ENCODE results near the gene PMIS2.

Gene PMIS2

GRCh38 chr19:35585848-35586247 is at the start of gene PMIS2:
PMIS2 (plus strand) TSS chr19:35586173; CDS start chr19:35586260, 87 bp downstream.
- no peak within 1 kb of the TSS for H3K27ac ChIP-seq
- H3K4me3 ChIP-seq: no peak within 1 kb of the TSS

GRCh38 chr19:35539314-35539713 is 46.7 kb upstream of the PMIS2 start:
- Histone ChIP-seq H3K27ac (no peak overlapping the region), H3K4me3 (no peak overlapping the region)

DNA sequence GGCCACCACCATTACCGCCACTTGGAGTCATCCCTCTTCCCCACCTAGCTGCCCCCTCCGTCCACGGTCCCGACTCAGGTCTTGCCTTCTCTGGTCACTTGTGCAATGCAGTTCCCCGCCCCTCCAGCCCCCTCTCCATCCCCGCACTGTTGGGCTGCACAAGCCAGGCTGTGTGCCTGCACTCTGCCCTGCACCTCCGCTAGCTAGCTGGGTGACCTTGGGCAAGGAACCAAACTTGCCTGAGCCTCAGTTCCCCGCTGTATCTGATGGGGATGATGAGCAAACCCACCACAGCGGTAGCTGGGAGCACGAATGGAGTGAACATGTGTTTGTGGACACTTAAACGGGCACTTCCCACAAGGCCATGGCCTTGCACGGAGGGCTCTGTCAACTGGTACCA is 46.1 kb upstream of the PMIS2 start:
- H3K4me3 ChIP-seq: no peak overlapping the region
- H3K27ac ChIP-seq: no peak overlapping the region

GRCh38 chr19:35540356-35540927 is 45.5 kb upstream of the PMIS2 start:
- H3K27ac ChIP-seq: no peak overlapping the region
- H3K4me3 ChIP-seq: no peak overlapping the region

GRCh38 chr19:35542209-35542608 is 43.8 kb upstream of the PMIS2 start:
- H3K27ac ChIP-seq: no peak overlapping the region

GRCh38 chr19:35543280-35544109 is 42.5 kb upstream of the PMIS2 start:
- Histone ChIP-seq H3K27ac (no peak overlapping the region), H3K4me3 (no peak overlapping the region)

More at GRCh38 chr19:35542209-35542608, 43.8 kb upstream of the PMIS2 start:
- H3K4me3 ChIP-seq: no peak overlapping the region

- Histone ChIP-seq H3K4me3 (peak overlapping the region; percentile 71 to 96 (median 90)), H3K27ac (peak overlapping the region in 9 of 21 experiments; percentile 86 to 97 (median 92))
These were observed 41.7 kb upstream of the PMIS2 start for GRCh38 chr19:35544110-35544802.

DNA sequence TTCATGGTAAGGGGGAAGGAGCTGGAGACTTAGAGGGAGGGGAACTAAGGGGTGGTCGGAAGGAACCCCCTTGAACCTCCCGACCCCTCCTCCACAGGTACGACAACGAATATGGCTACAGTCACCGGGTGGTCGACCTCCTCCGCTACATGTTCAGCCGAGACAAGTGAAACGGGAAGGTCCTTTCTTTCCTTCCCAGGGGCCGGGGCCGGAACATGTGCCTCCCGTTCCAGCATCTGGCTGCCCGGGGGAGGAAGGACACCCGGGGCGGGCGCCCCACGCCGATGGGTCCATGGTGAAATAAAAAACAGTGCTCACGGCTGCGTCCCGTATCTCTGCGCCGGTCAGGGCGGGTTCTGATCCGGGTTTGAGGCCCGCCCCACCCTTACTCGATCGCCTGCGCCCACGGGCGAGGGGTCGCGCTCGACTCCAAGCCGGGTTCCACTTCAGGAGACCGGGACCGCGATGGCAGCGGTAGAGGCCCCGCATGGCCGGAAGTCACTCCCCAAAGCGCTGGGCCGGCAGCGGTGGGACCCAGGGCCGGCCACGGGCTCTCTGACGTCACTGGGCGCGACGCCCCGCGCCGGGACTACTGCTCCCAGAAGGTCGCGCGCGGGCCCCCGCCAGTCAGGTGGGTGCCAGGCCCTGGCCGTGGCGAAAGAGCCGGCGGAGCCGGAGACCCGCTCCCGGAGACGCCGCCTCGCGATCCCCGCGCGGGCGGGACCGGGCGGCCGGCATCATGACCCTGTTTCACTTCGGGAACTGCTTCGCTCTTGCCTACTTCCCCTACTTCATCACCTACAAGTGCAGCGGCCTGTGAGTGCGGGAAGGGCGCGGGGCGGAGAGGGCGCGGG is 40.7 kb upstream of the PMIS2 start, which contains the start of gene TMEM147:
Gene TMEM147 (plus strand): TSS at position 626 of the 854 bp plus-strand sequence. CDS start 114 bp downstream, at position 740.
- peak within 1 kb of the TSS; percentile 71 to 96 (median 90) for H3K4me3 ChIP-seq
- peak within 1 kb of the TSS; percentile 68 to 97 (median 91) for H3K27ac ChIP-seq

DNA sequence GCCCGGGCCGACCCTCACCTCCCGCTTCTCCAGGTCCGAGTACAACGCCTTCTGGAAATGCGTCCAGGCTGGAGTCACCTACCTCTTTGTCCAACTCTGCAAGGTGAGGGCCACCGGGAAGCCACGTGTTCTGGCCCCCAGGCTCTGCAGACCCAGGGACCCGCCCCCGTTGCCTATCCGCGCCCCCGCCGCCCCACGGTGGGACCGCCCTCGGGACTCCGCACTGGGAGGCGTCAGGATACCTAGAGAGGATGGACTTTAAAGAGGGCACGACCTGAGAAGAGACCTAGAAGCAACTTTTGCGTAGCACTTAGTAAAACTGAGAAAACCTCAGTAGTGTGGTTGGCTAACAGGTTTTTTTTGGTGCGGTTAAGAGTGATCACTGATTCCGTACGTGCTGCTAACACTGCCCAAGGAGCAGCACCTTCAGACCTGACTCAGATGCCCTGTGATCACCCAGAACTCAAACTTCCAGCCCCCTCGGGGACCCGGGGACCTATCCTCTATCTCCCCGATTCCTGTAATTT is 40.1 kb upstream of the PMIS2 start:
- peak overlapping the region; percentile 71 to 96 (median 90) for H3K4me3 ChIP-seq
- H3K27ac ChIP-seq: peak overlapping the region; percentile 68 to 97 (median 91)

GRCh38 chr19:35546532-35546931 is 39.4 kb upstream of the PMIS2 start:
- Histone ChIP-seq H3K27ac (peak overlapping the region in 11 of 21 experiments; percentile 43 to 97 (median 93)), H3K4me3 (peak overlapping the region; percentile 71 to 96 (median 90))

DNA sequence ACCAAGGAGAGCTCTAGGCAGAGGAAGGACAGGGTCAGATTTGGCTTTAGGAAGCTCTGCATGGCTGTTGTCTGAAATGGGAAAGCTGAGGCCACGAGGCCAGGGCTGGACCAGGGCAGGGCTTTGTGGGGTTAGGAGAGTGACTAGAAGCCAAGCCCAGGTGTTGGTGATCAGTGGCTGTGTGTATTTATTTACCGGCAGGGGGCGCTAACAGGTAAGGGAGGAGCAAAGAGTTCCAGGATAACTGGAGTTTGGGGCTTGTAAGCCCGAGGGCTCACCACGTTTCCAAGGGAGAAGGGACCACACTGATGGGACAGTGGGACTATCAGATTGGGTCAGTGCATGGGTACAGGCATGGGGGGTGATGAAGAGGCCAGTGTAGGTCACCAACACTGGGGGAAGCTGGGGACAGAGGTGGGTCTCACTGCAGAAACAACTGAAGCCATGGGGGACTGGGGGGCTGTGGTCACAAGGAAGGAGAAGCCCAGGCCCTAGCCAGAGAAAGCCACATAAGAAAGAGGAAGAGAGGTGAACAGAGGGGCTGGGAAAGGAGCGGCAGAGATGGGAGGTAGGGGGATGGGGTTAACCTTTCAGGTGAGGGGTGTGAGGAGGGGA is 36.7 kb upstream of the PMIS2 start:
- no peak overlapping the region for H3K27ac ChIP-seq
- H3K4me3 ChIP-seq: no peak overlapping the region

DNA sequence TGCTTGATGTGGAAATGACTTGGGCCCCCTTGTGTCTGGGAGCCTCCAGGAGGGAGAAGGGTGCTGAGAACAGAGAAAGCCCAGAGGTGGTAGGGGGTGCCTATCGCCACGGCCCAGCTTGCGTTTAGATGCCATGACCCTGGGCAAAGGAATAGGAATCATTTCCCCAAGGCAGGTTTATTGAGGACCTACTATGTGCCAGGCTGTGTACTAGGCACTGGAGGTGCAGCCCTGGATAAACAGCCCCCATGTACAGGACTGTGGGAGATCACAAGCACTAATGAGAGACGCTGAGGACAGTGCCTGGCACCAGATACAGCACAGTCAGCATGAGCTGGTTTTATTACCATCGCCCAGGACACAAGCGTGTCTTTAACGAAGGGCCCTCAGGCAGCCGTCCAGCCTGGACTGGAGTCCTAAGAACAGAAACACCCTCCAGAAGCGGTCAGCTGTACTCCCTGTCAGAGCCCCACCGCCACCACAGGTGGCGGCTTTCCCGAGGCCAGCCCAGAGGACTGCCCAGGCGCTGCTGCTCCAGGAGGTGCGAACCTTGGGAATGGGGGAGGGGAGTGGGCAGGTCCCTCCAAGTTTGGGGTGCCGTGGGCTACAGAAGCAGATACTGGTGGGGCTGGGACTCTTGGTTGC is 36.0 kb upstream of the PMIS2 start:
- Histone ChIP-seq H3K27ac (no peak overlapping the region), H3K4me3 (no peak overlapping the region)

DNA sequence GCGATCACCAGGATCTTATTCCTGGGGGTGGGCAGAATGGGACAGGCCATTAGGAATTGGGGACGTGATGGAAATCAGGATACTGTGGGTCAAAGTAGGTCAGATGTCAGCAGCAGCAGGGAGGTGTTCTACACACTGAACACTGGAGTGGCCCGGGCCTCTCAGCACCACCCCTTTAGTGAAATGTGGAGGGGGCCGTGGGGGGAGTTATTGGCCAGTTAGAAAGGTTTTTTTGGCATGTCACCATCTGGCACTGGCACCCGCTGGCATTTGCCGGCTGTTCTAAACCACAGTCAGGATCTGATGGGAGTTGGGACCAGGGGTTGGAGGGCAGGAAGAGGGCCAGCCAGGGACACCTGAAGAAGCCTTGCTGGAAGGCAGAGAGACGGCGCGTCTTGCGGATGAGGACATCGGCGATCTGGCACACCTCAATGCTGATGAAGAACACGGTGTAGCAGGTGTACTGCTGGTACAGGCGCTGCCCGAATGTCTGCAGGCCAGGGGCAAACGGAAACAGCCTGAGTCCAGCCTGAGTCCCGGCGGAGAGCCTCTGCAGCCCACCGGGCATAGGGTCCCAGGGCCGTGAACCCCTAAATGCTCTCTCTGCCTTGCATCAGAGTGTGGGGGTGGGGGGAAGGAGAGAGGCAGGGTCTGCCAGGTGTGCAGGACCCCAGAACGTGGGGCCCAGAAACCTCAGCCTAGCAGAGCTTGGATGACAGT is 34.7 kb upstream of the PMIS2 start:
- Histone ChIP-seq H3K27ac (no peak overlapping the region), H3K4me3 (no peak overlapping the region)

DNA sequence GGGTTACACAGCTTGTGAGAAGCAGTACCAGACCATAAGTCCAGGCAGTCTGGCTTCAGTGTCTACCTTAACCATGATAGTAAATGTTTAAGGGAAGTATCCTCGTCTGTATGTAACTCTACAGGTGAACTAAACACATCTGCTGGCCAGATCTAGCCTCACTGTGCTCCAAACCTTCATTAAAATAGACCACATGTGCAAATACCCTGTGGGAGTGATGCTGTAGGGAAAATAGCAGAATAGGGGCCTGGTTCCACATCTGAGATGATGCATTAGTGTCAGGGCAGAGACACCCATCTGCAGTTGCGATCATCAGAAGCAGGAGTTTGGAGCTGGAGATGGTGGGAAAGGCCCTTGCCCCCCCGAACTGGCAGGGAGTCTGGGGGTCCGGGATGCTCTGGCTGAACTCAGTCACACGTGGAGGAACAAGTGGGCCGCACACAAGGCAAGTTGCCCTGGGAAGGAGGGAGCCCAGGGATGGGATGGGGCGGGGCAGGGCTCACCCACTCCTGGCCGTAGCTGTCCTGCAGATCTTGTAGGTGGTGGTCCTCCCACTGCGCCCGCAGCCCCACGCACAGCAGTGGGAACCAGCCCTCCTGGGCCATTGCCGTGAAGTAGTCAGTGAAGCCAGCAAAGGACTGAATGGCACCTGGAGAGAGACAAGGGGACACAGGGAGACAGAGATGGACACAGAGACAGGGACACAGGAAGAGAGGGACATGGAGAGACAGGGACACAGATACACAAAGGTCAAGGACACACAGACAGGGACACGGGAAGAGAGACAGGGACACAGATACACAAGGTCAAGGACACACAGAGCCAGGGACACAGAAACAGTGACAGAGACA is 33.2 kb upstream of the PMIS2 start:
- H3K4me3 ChIP-seq: no peak overlapping the region
- no peak overlapping the region for H3K27ac ChIP-seq

GRCh38 chr19:35553385-35554000 is 32.5 kb upstream of the PMIS2 start:
- Histone ChIP-seq H3K4me3 (no peak overlapping the region), H3K27ac (no peak overlapping the region)

- Histone ChIP-seq H3K27ac (no peak overlapping the region), H3K4me3 (no peak overlapping the region)
These were observed 31.9 kb upstream of the PMIS2 start for GRCh38 chr19:35554076-35554475.
